PC-9 (cell line): ENCODE measurements around the gene PPP2R5B. TPM values are rescaled to one million over a fixed set of nuclear protein-coding genes. Genes with fewer than 3 reads are reported as not detected.

Source experiments
- BruUV-seq: library from RNA; stranded (reverse); fragments of 400-500 nt; replicated peaks from 2 replicates; lab custom pipeline; 2021; lab: Mats Ljungman, UMichigan
- CTCF ChIA-PET: fragments of 300-600 bp; sonication (Branson Sonifier 250); formaldehyde crosslinking; loops from one replicate; lab custom pipeline; 2022; ENCODE audit warnings: antibody characterized with exemption; lab: Charles Lee
- POLR2A ChIA-PET: fragments of 300-600 bp; sonication (Branson Sonifier 250); formaldehyde crosslinking; loops from one replicate; lab custom pipeline; 2022; ENCODE audit warnings: antibody characterized with exemption; ENCODE audit not compliant: unreplicated experiment; lab: Charles Lee
- DNase-seq, 2 experiments: peaks; one replicate each; pipeline versions ENCODE4 v3.0.0 to v3.0.0-alpha.2; 2015 to 2022; ENCODE audit warnings: mixed read lengths in 1 of 2
- H2AFZ ChIP-seq: fragments of 200-600 bp; sonication (generic); 2 replicates; pipeline ENCODE4 v1.8.1; 2017; ENCODE audit warnings: antibody characterized with exemption
- H3F3A ChIP-seq: fragments of 200-600 bp; sonication (generic); 2 replicates; pipeline ENCODE4 v1.8.1; 2017; ENCODE audit warnings: antibody characterized with exemption, mild to moderate bottlenecking, low read depth; ENCODE audit not compliant: insufficient read depth
- H3K27ac ChIP-seq: fragments of 200-600 bp; sonication (generic); 2 replicates; pipeline ENCODE4 v1.6.1; 2016; ENCODE audit warnings: mixed run types
- H3K27me3 ChIP-seq: fragments of 200-600 bp; sonication (generic); 2 replicates; pipeline ENCODE4 v1.6.1; 2016; ENCODE audit warnings: low read depth, mixed run types; ENCODE audit not compliant: insufficient read depth
- H3K36me3 ChIP-seq: fragments of 200-600 bp; sonication (generic); 2 replicates; pipeline ENCODE4 v1.6.1; 2016; ENCODE audit warnings: low read depth, mixed run types
- H3K4me1 ChIP-seq: fragments of 200-600 bp; sonication (generic); replicated peaks from 2 replicates; pipeline ENCODE4 v1.6.1; 2016; ENCODE audit warnings: mixed run types; ENCODE audit not compliant: insufficient read depth
- H3K4me2 ChIP-seq: fragments of 200-600 bp; sonication (generic); 2 replicates; pipeline ENCODE4 v1.6.1; 2017; ENCODE audit warnings: mixed run types
- H3K4me3 ChIP-seq: fragments of 200-600 bp; sonication (generic); 2 replicates; pipeline ENCODE4 v1.6.1; 2016; ENCODE audit warnings: mixed run types
- H3K79me2 ChIP-seq: fragments of 200-600 bp; sonication (generic); 2 replicates; pipeline ENCODE4 v1.6.1; 2017; ENCODE audit warnings: low read depth, mixed run types
- H3K9me2 ChIP-seq: fragments of 200-600 bp; sonication (generic); 2 replicates; pipeline ENCODE4 v1.8.1; 2017; ENCODE audit warnings: mild to moderate bottlenecking; ENCODE audit not compliant: insufficient read depth
- H3K9me3 ChIP-seq: fragments of 200-600 bp; sonication (generic); 2 replicates; pipeline ENCODE4 v1.8.1; 2016; ENCODE audit warnings: low read depth; ENCODE audit not compliant: insufficient read depth
- H4K20me1 ChIP-seq: fragments of 200-600 bp; sonication (generic); 2 replicates; pipeline ENCODE4 v1.8.1; 2017; ENCODE audit not compliant: insufficient read depth
- EZH2 ChIP-seq: fragments of 200-600 bp; sonication (generic); IDR thresholded peaks from 2 replicates; pipeline ENCODE4 v1.8.0; 2017; ENCODE audit warnings: antibody characterized with exemption, low read depth
- intact Hi-C: fragments of 100-400 bp; cut with micrococcal nuclease; formaldehyde crosslinking; loops from one replicate; pipeline ENCODE4 v1.10.0; 2022; ENCODE audit not compliant: unreplicated experiment
- total RNA-seq: library from RNA; stranded (reverse); gene quantifications from 2 replicates; pipeline ENCODE4 v1.2.3, GENCODE V29; 2021
- TF ChIP-seq, protein P1 (sequence below): fragments of 200-600 bp; sonication (generic); conservative IDR thresholded peaks from 2 replicates; pipeline ENCODE4 v1.6.1; 2017; ENCODE audit warnings: mixed run types, antibody characterized with exemption, mild to moderate bottlenecking, moderate library complexity

PPP2R5B gene
- total RNA-seq, 1 experiment from 2014 or later, result 13.7 TPM

GRCh38 chr11:64909653-64910343 lies 14.7 kb upstream of the PPP2R5B start:
- no TSS peak for BruUV-seq
- H3K4me1 ChIP-seq, result no peaks in the 10 kb centered on the region
- intact Hi-C loops, result no loop called here

GRCh38 chr11:64910451-64911093 lies 13.9 kb upstream of the PPP2R5B start:
- H3K36me3 ChIP-seq, result peaks cover 22% of the 10 kb centered on the region
- CTCF ChIA-PET, result no interaction called here
- H3F3A ChIP-seq, result no peaks in the 10 kb centered on the region
- no peaks in the 10 kb centered on the region for H3K9me2 ChIP-seq
- no peaks in the 10 kb centered on the region for H4K20me1 ChIP-seq
- intact Hi-C loops, result no loop called here
- BruUV-seq, result no TSS peak
- H3K4me3 ChIP-seq, result no peak overlapping the region
- POLR2A ChIA-PET, result interaction anchor here (0.9 kb wide), 1 partner anchor 239 kb away, joined by 3 read pairs; no protein-coding TSS in a partner anchor
- H3K9me3 ChIP-seq, result no peaks in the 10 kb centered on the region
- H3K4me1 ChIP-seq, result peaks cover 2% of the 10 kb centered on the region
- no peak for TF ChIP-seq EZH2
- TF ChIP-seq, protein P1, sequence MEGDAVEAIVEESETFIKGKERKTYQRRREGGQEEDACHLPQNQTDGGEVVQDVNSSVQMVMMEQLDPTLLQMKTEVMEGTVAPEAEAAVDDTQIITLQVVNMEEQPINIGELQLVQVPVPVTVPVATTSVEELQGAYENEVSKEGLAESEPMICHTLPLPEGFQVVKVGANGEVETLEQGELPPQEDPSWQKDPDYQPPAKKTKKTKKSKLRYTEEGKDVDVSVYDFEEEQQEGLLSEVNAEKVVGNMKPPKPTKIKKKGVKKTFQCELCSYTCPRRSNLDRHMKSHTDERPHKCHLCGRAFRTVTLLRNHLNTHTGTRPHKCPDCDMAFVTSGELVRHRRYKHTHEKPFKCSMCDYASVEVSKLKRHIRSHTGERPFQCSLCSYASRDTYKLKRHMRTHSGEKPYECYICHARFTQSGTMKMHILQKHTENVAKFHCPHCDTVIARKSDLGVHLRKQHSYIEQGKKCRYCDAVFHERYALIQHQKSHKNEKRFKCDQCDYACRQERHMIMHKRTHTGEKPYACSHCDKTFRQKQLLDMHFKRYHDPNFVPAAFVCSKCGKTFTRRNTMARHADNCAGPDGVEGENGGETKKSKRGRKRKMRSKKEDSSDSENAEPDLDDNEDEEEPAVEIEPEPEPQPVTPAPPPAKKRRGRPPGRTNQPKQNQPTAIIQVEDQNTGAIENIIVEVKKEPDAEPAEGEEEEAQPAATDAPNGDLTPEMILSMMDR, result no peak
- no peaks in the 10 kb centered on the region for H3K27me3 ChIP-seq
- H3K79me2 ChIP-seq, result peaks cover 8% of the 10 kb centered on the region
- no peak overlapping the region for H3K27ac ChIP-seq
- no peak overlapping the region for H3K4me2 ChIP-seq
- H2AFZ ChIP-seq, result no peak overlapping the region
- no peak for DNase-seq

More at GRCh38 chr11:64909653-64910343, 14.7 kb upstream of the PPP2R5B start:
- no peak overlapping the region for H3K27ac ChIP-seq
- no peaks in the 10 kb centered on the region for H3K9me3 ChIP-seq
- POLR2A ChIA-PET, result interaction anchor here (0.9 kb wide), 1 partner anchor 239 kb away, joined by 3 read pairs; no protein-coding TSS in a partner anchor
- H3K4me3 ChIP-seq, result no peak overlapping the region
- H3K4me2 ChIP-seq, result no peak overlapping the region
- H3K27me3 ChIP-seq, result no peaks in the 10 kb centered on the region
- H3K36me3 ChIP-seq, result peaks cover 29% of the 10 kb centered on the region
- H3F3A ChIP-seq, result no peaks in the 10 kb centered on the region
- DNase-seq, result no peak
- TF ChIP-seq, protein P1, result no peak
- TF ChIP-seq EZH2, result no peak
- CTCF ChIA-PET, result no interaction called here
- H2AFZ ChIP-seq, result no peak overlapping the region
- H3K9me2 ChIP-seq, result no peaks in the 10 kb centered on the region
- H4K20me1 ChIP-seq, result no peaks in the 10 kb centered on the region
- H3K79me2 ChIP-seq, result 0 out of 2 replicates have a peak, but pooled peaks cover under 1% of the 10 kb centered on the region

GRCh38 chr11:64911142-64911541 lies 13.3 kb upstream of the PPP2R5B start:
- Histone ChIP-seq H4K20me1 (no peaks in the 10 kb centered on the region), H3K36me3 (peaks cover 22% of the 10 kb centered on the region; the same call in 1 of the 2 replicates), H2AFZ (no peak overlapping the region), H3F3A (no peaks in the 10 kb centered on the region), H3K79me2 (peaks cover 14% of the 10 kb centered on the region), H3K4me1 (peaks cover 6% of the 10 kb centered on the region), H3K4me2 (no peak overlapping the region), H3K9me3 (no peaks in the 10 kb centered on the region), H3K27me3 (no peaks in the 10 kb centered on the region), H3K4me3 (no peak overlapping the region), H3K9me2 (no peaks in the 10 kb centered on the region), H3K27ac (no peak overlapping the region)
- intact Hi-C loops, result no loop called here
- TF ChIP-seq, protein P1, result no peak
- TF ChIP-seq EZH2, result no peak
- DNase-seq, result no peak
- POLR2A ChIA-PET, result no interaction called here
- no TSS peak for BruUV-seq
- CTCF ChIA-PET, result no interaction called here
